ENCODE results near the gene LKAAEAR1. TPM values are rescaled to one million over a fixed set of nuclear protein-coding genes. Genes with fewer than 3 reads are reported as not detected.
A peak's percentile ranks its signal among the peaks of the same experiment; 100 is the strongest.

Gene LKAAEAR1
- total and polyA plus RNA-seq, 2 donors from 2014 or later, result 0.31 TPM; not detected in 1

GRCh38 chr20:64077876-64078551 lies 6.2 kb downstream of the LKAAEAR1 start:
- intact Hi-C loops (cut with DNase I), result no loop called here
- TF ChIP-seq CTCF (IDR thresholded peaks at IDR 0.05; ENCODE audit: borderline replicate concordance, extremely low read depth, insufficient read depth), result no peak
- peak in 1 of 5 donors; percentile 61 for DNase-seq
- peak overlapping the region in 1 of 3 donors; percentile 59 for H3K4me3 ChIP-seq (ENCODE audit: low read length in 3 of 3)
- no peaks in the 10 kb centered on the region for H3K36me3 ChIP-seq (ENCODE audit: control insufficient read depth in 2 of 3, insufficient read depth in 3 of 3, low read length in 3 of 3)
- H3K27ac ChIP-seq (ENCODE audit: low read depth in 2 of 2, low read length in 2 of 2), result no peak overlapping the region
- H3K9ac ChIP-seq (ENCODE audit: low read length in 3 of 3), result no peak overlapping the region
- H3K27me3 ChIP-seq (ENCODE audit: control insufficient read depth, insufficient read depth, low read length), result no peaks in the 10 kb centered on the region
- no peak for FAIRE-seq
- H3K9me3 ChIP-seq (ENCODE audit: control insufficient read depth in 2 of 3, insufficient read depth in 1 of 3, low read length in 3 of 3), result no peaks in the 10 kb centered on the region
- peaks cover 0 to 19% (median 3%) of the 10 kb centered on the region in 3 donors for H3K4me1 ChIP-seq (ENCODE audit: control insufficient read depth in 2 of 3, insufficient read depth in 2 of 3, low read depth in 1 of 3, low read length in 3 of 3)

DNA sequence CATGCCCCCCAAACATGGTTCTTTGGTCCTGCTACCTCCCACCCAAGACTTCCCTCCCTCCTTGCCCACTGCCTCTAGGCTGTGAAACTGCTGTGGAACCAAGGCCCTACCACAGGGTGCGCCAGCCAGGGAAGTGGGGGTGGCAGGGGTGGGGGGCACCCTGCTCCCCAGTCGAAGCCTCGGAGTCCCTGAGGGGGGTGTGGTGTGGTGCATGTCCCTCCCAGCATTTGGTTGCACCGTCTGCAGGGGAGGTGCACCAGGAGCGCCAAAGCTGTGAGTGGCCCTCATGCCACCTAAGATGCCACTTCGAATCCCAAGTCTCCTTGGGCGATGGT lies 6.7 kb downstream of the LKAAEAR1 start:
- Histone ChIP-seq H3K4me1 (ENCODE audit: control insufficient read depth in 2 of 3, insufficient read depth in 2 of 3, low read depth in 1 of 3, low read length in 3 of 3) (peaks cover 0 to 19% (median 3%) of the 10 kb centered on the region in 3 donors), H3K4me3 (ENCODE audit: low read length in 3 of 3) (no peak overlapping the region), H3K27me3 (ENCODE audit: control insufficient read depth, insufficient read depth, low read length) (no peaks in the 10 kb centered on the region), H3K36me3 (ENCODE audit: control insufficient read depth in 2 of 3, insufficient read depth in 3 of 3, low read length in 3 of 3) (no peaks in the 10 kb centered on the region), H3K9ac (ENCODE audit: low read length in 3 of 3) (no peak overlapping the region), H3K27ac (ENCODE audit: low read depth in 2 of 2, low read length in 2 of 2) (no peak overlapping the region), H3K9me3 (ENCODE audit: control insufficient read depth in 2 of 3, insufficient read depth in 1 of 3, low read length in 3 of 3) (no peaks in the 10 kb centered on the region)
- intact Hi-C loops (cut with DNase I), result no loop called here
- FAIRE-seq, result no peak
- no peak for TF ChIP-seq CTCF (IDR thresholded peaks at IDR 0.05; ENCODE audit: borderline replicate concordance, extremely low read depth, insufficient read depth)
- no peak for DNase-seq

DNA sequence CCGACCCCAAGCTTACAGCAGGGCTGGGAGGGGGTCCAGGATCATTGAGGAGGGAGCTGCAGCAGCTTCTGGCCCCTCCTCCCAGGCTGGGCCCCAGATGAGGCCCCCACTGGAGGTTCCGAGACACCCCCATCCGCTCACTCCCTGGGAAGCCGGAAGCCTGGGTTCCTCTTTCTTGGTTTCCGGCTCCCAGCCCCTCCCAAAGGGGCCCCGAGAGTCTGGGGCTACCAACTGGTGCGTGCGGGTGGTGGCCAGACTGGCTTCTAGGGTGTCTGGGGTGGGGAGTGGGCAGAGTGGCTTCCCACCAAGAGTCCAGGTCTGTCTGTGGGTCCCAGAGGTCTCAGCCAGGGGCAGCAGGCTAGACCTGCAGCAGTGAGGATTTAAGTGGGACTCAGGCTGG lies 7.1 kb downstream of the LKAAEAR1 start:
- intact Hi-C loops (cut with DNase I), result no loop called here
- DNase-seq (peak in 1 of 5 donors; percentile 78), FAIRE-seq (no peak)
- peaks cover 0 to 19% (median 3%) of the 10 kb centered on the region in 3 donors for H3K4me1 ChIP-seq (ENCODE audit: control insufficient read depth in 2 of 3, insufficient read depth in 2 of 3, low read depth in 1 of 3, low read length in 3 of 3)
- H3K9me3 ChIP-seq (ENCODE audit: control insufficient read depth in 2 of 3, insufficient read depth in 1 of 3, low read length in 3 of 3), result no peaks in the 10 kb centered on the region
- no peak overlapping the region for H3K4me3 ChIP-seq (ENCODE audit: low read length in 3 of 3)
- no peaks in the 10 kb centered on the region for H3K27me3 ChIP-seq (ENCODE audit: control insufficient read depth, insufficient read depth, low read length)
- H3K9ac ChIP-seq (ENCODE audit: low read length in 3 of 3), result no peak overlapping the region
- TF ChIP-seq CTCF (IDR thresholded peaks at IDR 0.05; ENCODE audit: borderline replicate concordance, extremely low read depth, insufficient read depth), result no peak
- no peak overlapping the region for H3K27ac ChIP-seq (ENCODE audit: low read depth in 2 of 2, low read length in 2 of 2)
- H3K36me3 ChIP-seq (ENCODE audit: control insufficient read depth in 2 of 3, insufficient read depth in 3 of 3, low read length in 3 of 3), result no peaks in the 10 kb centered on the region
